Measurements from ENCODE around the gene SERINC5.

DNA sequence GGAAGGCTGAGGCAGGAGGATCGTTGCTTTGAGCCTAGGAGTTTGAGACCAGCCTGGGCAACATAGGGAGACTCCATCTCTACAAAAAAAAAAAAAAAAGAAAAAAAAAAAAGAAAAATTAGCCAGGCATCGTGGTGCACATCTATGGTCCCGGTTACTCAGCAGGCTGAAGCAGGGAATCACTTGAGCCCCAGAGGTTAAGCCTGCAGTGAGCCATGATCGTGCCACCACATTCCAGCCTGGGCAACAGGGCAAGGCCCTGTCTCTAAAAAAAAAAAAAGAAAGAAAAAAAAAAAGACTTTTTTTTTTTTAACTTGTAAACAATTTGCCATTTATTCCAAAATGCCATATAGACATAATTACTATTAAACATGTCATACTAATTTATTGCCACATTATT is 64.5 kb downstream of the SERINC5 start:
- TF ChIP-seq CTCF (IDR thresholded peaks at IDR 0.05; ENCODE audit: low read depth, low read length) (no peak), MAX (IDR thresholded peaks at IDR 0.05; ENCODE audit: low read depth, low read length) (no peak)

Data from NB4 (cell line).